Gastrocnemius medialis (tissue), 4 donors: ENCODE results near the gene MAPK4.

Experiments
- CTCF ChIP-seq, 5 experiments: fragments of 450-650 bp in 3 of 5; fragments of 200-600 bp in 2 of 5; sonication (generic) in 2 of 5; IDR thresholded peaks in 4 of 5; conservative IDR thresholded peaks in 1 of 5; 1 replicate in 4 of 5; 2 replicates in 1 of 5; pipeline ENCODE4 v1.5.1; 2016 to 2019; ENCODE audit warnings: antibody characterized with exemption in 5 of 5, mild to moderate bottlenecking in 3 of 5, moderate library complexity in 3 of 5
- POLR2A ChIP-seq, 2 donors: fragments of 450-650 bp; IDR thresholded peaks; one replicate each; pipeline ENCODE4 v1.6.1; 2017; ENCODE audit warnings: antibody characterized with exemption in 2 of 2, mild to moderate bottlenecking in 2 of 2, moderate library complexity in 2 of 2

DNA sequence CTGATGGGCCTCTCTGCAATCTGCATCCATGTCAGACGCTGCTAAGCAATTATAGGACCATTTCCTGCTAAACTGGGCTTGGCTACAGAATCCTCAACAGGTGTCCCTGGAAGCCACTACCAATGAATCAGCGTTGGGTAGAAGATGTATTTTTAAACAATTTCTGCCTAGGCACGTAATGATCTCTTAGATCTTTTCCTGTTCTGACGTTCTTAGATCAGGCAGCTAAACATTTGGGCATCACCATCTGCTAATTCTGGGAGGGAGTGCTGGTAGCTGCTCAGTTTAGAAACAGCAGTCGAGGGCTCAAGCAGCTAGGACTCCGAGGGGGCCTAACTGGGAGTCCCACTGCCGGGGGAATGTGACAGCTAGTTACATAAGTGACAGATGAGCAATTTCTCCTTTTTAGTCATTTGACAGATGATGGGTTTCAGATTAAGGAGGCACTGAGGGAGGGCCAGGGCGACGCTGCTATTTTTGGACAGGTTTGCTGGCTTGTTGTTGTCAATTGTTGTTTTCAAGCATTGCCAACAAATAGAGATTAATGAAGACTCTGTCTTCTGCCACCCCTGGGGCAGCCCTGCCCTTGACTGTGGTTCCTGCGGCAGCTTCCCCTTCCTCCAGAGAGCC is 167.2 kb downstream of the MAPK4 start:
- TF ChIP-seq CTCF (IDR thresholded peaks at IDR 0.05 in 4 of 5, conservative IDR thresholded peaks at IDR 0.05 in 1 of 5) (no peak), POLR2A (IDR thresholded peaks at IDR 0.05) (no peak)
